H9 (cell line): Measurements from ENCODE around the gene CCNQ. TPM values are rescaled to one million over a fixed set of nuclear protein-coding genes. Genes with fewer than 3 reads are reported as not detected.

Experiments
- DNase-seq: peaks from one replicate; pipeline ENCODE4 v3.0.0-alpha.2; 2017
- H2AFZ ChIP-seq: one replicate; pipeline ENCODE4 v1.6.1; 2013; ENCODE audit warnings: mild to moderate bottlenecking, low read length, control low read depth, moderate library complexity
- H2AK5ac ChIP-seq: 2 replicates; pipeline ENCODE4 v1.6.1; 2013; ENCODE audit warnings: low read length, control low read depth, mixed read lengths; ENCODE audit not compliant: insufficient read length
- H2BK120ac ChIP-seq: one replicate; pipeline ENCODE4 v1.6.1; 2013; ENCODE audit warnings: low read depth, mild to moderate bottlenecking, low read length, control low read depth, inconsistent platforms; ENCODE audit not compliant: poor library complexity, severe bottlenecking
- H2BK12ac ChIP-seq: 2 replicates; pipeline ENCODE4 v1.6.1; 2013; ENCODE audit warnings: low read length, control low read depth, mixed read lengths, low read depth; ENCODE audit not compliant: insufficient read length
- H2BK15ac ChIP-seq: 2 replicates; pipeline ENCODE4 v1.6.1; 2013; ENCODE audit warnings: low read depth, low read length, control low read depth
- H2BK20ac ChIP-seq: one replicate; pipeline ENCODE4 v1.6.1; 2013; ENCODE audit warnings: low read depth, mild to moderate bottlenecking, low read length, control low read depth, inconsistent platforms; ENCODE audit not compliant: poor library complexity, severe bottlenecking
- H2BK5ac ChIP-seq: 2 replicates; pipeline ENCODE4 v1.6.1; 2013; ENCODE audit warnings: low read length, control low read depth, mixed read lengths; ENCODE audit not compliant: insufficient read length
- H3K14ac ChIP-seq: 2 replicates; pipeline ENCODE4 v1.6.1; 2013; ENCODE audit warnings: low read length, control low read depth; ENCODE audit not compliant: insufficient read depth
- H3K18ac ChIP-seq: 2 replicates; pipeline ENCODE4 v1.6.1; 2013; ENCODE audit warnings: low read depth, mild to moderate bottlenecking, mixed read lengths, low read length, control low read depth; ENCODE audit not compliant: insufficient read length
- H3K23ac ChIP-seq: 2 replicates; pipeline ENCODE4 v1.6.1; 2013; ENCODE audit warnings: low read length, control low read depth, mixed read lengths, low read depth; ENCODE audit not compliant: insufficient read length
- H3K23me2 ChIP-seq: 2 replicates; pipeline ENCODE4 v1.6.1; 2013; ENCODE audit warnings: low read depth, mild to moderate bottlenecking, mixed read lengths, low read length, control low read depth; ENCODE audit not compliant: insufficient read length, poor library complexity, severe bottlenecking
- H3K27ac ChIP-seq: 2 replicates; pipeline ENCODE4 v1.5.1; 2013; ENCODE audit warnings: low read length, control low read depth, mixed read lengths, low read depth; ENCODE audit not compliant: insufficient read length
- H3K27me3 ChIP-seq: 2 replicates; pipeline ENCODE4 v1.6.1; 2013; ENCODE audit warnings: low read length, control low read depth, inconsistent platforms; ENCODE audit not compliant: insufficient read depth
- H3K4ac ChIP-seq: 2 replicates; pipeline ENCODE4 v1.6.1; 2013; ENCODE audit warnings: low read depth, mild to moderate bottlenecking, control low read depth, inconsistent platforms, low read length, moderate library complexity
- H3K4me1 ChIP-seq: 2 replicates; pipeline ENCODE4 v1.6.1; 2013; ENCODE audit warnings: low read length, control low read depth, inconsistent platforms; ENCODE audit not compliant: insufficient read depth
- H3K4me2 ChIP-seq: 2 replicates; pipeline ENCODE4 v1.6.1; 2013; ENCODE audit warnings: low read length, control low read depth, mixed read lengths; ENCODE audit not compliant: insufficient read length, insufficient read depth
- H3K56ac ChIP-seq: 2 replicates; pipeline ENCODE4 v1.6.1; 2013; ENCODE audit warnings: low read depth, mild to moderate bottlenecking, mixed read lengths, low read length, control low read depth; ENCODE audit not compliant: insufficient read length
- H3K79me1 ChIP-seq: 2 replicates; pipeline ENCODE4 v1.6.1; 2013; ENCODE audit warnings: low read depth, mild to moderate bottlenecking, moderate library complexity, low read length, control low read depth, inconsistent platforms; ENCODE audit not compliant: insufficient read depth, poor library complexity, severe bottlenecking
- H3K79me2 ChIP-seq: 2 replicates; pipeline ENCODE4 v1.6.1; 2013; ENCODE audit warnings: low read length, control low read depth, inconsistent platforms; ENCODE audit not compliant: insufficient read depth
- H3K9ac ChIP-seq: 2 replicates; pipeline ENCODE4 v1.6.1; 2013; ENCODE audit warnings: low read length, control low read depth, mixed read lengths; ENCODE audit not compliant: insufficient read length; ENCODE audit errors: extremely low read depth
- H3K9me3 ChIP-seq: one replicate; pipeline ENCODE4 v1.6.1; 2013; ENCODE audit warnings: low read depth, low read length, inconsistent platforms; ENCODE audit not compliant: control insufficient read depth
- H3T11ph ChIP-seq: one replicate; pipeline ENCODE4 v1.6.1; 2013; ENCODE audit warnings: mild to moderate bottlenecking, low read length, control low read depth, inconsistent platforms
- H4K20me1 ChIP-seq: one replicate; pipeline ENCODE4 v1.6.1; 2013; ENCODE audit not compliant: control insufficient read depth, insufficient read length, insufficient read depth
- H4K5ac ChIP-seq: 2 replicates; pipeline ENCODE4 v1.6.1; 2013; ENCODE audit warnings: low read depth, mild to moderate bottlenecking, mixed read lengths, low read length, control low read depth; ENCODE audit not compliant: insufficient read length
- H4K8ac ChIP-seq: replicated peaks from 2 replicates; pipeline ENCODE4 v1.6.1; 2013; ENCODE audit warnings: low read length, control low read depth, mixed read lengths, low read depth; ENCODE audit not compliant: insufficient read length
- H4K91ac ChIP-seq: 2 replicates; pipeline ENCODE4 v1.6.1; 2013; ENCODE audit warnings: low read depth, mild to moderate bottlenecking, moderate library complexity, mixed read lengths, low read length, control low read depth; ENCODE audit not compliant: insufficient read length
- H3K27ac Mint-ChIP-seq, 3 experiments: 2 replicates in 2 of 3; 3 replicates in 1 of 3; pipeline ENCODE4 v1.8.0; 2020 to 2021; ENCODE audit warnings: mixed read lengths in 3 of 3, mild to moderate bottlenecking in 1 of 3, moderate library complexity in 1 of 3
- H3K27me3 Mint-ChIP-seq: 2 replicates; pipeline ENCODE4 v1.8.0; 2021; ENCODE audit warnings: low read depth, mild to moderate bottlenecking, moderate library complexity, mixed read lengths
- H3K36me3 Mint-ChIP-seq, 3 experiments: 2 replicates in 2 of 3; 3 replicates in 1 of 3; pipeline ENCODE4 v1.8.0; 2020 to 2021; ENCODE audit warnings: low read depth in 3 of 3, mixed read lengths in 3 of 3; ENCODE audit not compliant: insufficient read depth in 1 of 3
- H3K4me1 Mint-ChIP-seq, 2 experiments: 2 replicates each; pipeline ENCODE4 v1.8.0; 2020; ENCODE audit warnings: mixed read lengths in 2 of 2
- H3K4me3 Mint-ChIP-seq, 2 experiments: 2 replicates in 1 of 2; 3 replicates in 1 of 2; pipeline ENCODE4 v1.8.0; 2020 to 2021; ENCODE audit warnings: mild to moderate bottlenecking in 2 of 2, mixed read lengths in 2 of 2, moderate library complexity in 1 of 2
- H3K9me3 Mint-ChIP-seq, 2 experiments: 2 replicates in 1 of 2; 3 replicates in 1 of 2; pipeline ENCODE4 v1.8.0; 2020; ENCODE audit warnings: mild to moderate bottlenecking in 2 of 2, mixed read lengths in 2 of 2, moderate library complexity in 1 of 2
- CTCF ChIP-seq: fragments of 200-600 bp; sonication (generic); conservative IDR thresholded peaks from 3 replicates; pipeline ENCODE4 v1.8.0; 2021; ENCODE audit warnings: antibody characterized with exemption, mild to moderate bottlenecking
- WGBS: extraction: QIAGEN DNeasy Blood & Tissue Kit; methylation state at CpG from one replicate; pipeline ENCODE4 v1.1.7; 2013; ENCODE audit warnings: missing lambda C conversion rate, low lambda C conversion rate, mixed read lengths; ENCODE audit not compliant: insufficient read length; ENCODE audit errors: extremely low coverage; 5-methylcytosine and 5-hydroxymethylcytosine counted together
- total RNA-seq: library from RNA; stranded (reverse); gene quantifications from 2 replicates; pipeline ENCODE4 v1.2.1, GENCODE V29; 2021

CCNQ gene
- total RNA-seq, 1 experiment from 2014 or later = 18.4 TPM

GRCh38 chrX:153635788-153636668 lies 37.1 kb upstream of the CCNQ start:
- Mint-ChIP-seq H3K27ac (no peak overlapping the region), H3K36me3 (peaks cover 0 to 11% (median 2%) of the 10 kb centered on the region in 3 experiments; a peak in 4 of 7 replicates), H3K4me3 (no peak overlapping the region), H3K4me1 (no peaks in the 10 kb centered on the region), H3K9me3 (peaks cover 50 to 82% of the 10 kb centered on the region in 2 experiments), H3K27me3 (peaks cover 33% of the 10 kb centered on the region)
- Histone ChIP-seq H3K9ac (no peak overlapping the region), H3K14ac (no peak overlapping the region), H2BK120ac (no peak overlapping the region), H2BK20ac (no peak overlapping the region), H3K4ac (no peak overlapping the region), H3K4me2 (no peak overlapping the region), H3K4me1 (no peaks in the 10 kb centered on the region), H3K27me3 (no peaks in the 10 kb centered on the region; the same call in 1 of the 2 replicates), H2BK12ac (no peak overlapping the region), H3K23ac (no peak overlapping the region), H3K79me1 (no peaks in the 10 kb centered on the region), H2AK5ac (no peak overlapping the region), H3K9me3 (peaks cover 32% of the 10 kb centered on the region), H3K27ac (no peak overlapping the region), H2BK5ac (no peak overlapping the region), H3K23me2 (no peaks in the 10 kb centered on the region), H3K79me2 (no peaks in the 10 kb centered on the region), H4K5ac (no peak overlapping the region), H4K8ac (no peak overlapping the region), H2BK15ac (no peak overlapping the region), H4K91ac (no peak overlapping the region), H3K56ac (no peak overlapping the region), H4K20me1 (peaks cover 2% of the 10 kb centered on the region), H2AFZ (no peak overlapping the region), H3T11ph (no peak overlapping the region), H3K18ac (no peak overlapping the region)
- TF ChIP-seq CTCF = peak; percentile 72
- WGBS = no CpG with 5 or more reads among the region's 21 CpGs
- peak; percentile 86 for DNase-seq
